Measurements from ENCODE around the gene RPL38.
A peak's percentile ranks its signal among the peaks of the same experiment; 100 is the strongest.

The RPL38 gene

DNA sequence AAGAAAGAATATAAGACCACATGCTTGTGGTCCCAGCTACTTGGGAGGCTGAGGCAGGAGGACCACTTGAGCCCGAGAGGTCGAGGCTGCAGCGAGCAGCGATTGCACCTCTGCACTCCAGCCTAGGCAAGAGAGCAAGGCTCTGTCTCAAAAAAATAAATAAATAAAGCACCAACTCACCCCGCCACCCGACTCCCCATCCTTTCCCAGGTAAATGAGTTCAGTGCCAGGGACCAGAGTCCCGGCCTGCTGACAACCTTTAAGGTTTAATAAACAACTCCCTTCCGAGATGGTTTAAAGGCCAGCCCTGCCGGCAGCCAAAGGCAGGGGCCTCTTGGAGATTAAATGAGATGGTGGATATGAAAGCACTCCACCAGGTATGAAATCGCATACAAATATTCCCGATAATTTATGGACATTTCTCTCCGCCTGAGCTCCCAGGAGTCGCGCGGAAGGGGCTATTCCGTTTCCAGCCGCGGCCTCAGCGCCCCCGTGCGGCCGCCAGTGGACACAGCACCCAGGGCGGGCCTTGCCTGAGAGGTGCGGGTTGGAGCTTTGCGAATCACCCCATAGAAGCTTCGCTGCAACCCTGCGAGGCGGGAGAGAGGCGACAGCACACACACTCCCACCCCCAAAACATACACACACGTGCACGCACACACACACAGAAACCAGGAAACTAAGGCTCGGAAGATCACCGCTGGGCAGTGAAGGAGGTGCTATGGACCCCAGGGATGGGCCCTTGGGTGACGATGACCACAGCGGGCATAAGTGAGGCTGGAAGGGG lies 4.0 kb upstream of the RPL38 start:
- H3K27ac ChIP-seq (replicated peaks) = no peak overlapping the region
- H3K27me3 ChIP-seq (ENCODE audit: insufficient read depth, poor library complexity, severe bottlenecking) = peaks cover 14% of the 10 kb centered on the region
- no peak for TF ChIP-seq GABPA (IDR thresholded peaks at IDR 0.05; ENCODE audit: low read depth)
- TF ChIP-seq, protein P1, sequence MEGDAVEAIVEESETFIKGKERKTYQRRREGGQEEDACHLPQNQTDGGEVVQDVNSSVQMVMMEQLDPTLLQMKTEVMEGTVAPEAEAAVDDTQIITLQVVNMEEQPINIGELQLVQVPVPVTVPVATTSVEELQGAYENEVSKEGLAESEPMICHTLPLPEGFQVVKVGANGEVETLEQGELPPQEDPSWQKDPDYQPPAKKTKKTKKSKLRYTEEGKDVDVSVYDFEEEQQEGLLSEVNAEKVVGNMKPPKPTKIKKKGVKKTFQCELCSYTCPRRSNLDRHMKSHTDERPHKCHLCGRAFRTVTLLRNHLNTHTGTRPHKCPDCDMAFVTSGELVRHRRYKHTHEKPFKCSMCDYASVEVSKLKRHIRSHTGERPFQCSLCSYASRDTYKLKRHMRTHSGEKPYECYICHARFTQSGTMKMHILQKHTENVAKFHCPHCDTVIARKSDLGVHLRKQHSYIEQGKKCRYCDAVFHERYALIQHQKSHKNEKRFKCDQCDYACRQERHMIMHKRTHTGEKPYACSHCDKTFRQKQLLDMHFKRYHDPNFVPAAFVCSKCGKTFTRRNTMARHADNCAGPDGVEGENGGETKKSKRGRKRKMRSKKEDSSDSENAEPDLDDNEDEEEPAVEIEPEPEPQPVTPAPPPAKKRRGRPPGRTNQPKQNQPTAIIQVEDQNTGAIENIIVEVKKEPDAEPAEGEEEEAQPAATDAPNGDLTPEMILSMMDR (IDR thresholded peaks at IDR 0.05; ENCODE audit: insufficient read depth, low read length) = peak; percentile 82
- H3K4me3 ChIP-seq (replicated peaks; ENCODE audit: insufficient read depth, low read length) = no peak overlapping the region
- DNase-seq (ENCODE audit: low read depth in 1 of 2, low spot score in 1 of 2) = peak in 1 of 2 experiments; percentile 50

DNA sequence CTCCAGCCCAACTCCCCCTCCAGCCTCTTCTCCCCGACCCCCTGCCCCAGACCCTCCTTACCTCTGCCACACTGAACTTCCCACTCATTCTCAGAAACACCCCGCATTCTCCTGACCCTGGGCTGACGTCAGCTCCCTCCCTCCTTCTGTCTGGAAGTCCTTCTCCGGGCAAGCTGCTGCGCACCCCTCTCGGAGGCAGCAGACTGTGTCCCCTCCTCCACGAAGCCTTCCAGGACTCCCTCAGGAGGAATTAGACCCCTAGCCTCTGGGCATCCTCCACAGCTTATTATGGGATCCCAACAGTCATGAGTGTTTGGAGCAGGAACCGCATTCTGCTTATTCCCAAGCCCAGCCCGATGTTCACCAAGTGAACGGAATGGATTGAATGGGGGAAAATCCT lies 3.4 kb upstream of the RPL38 start:
- TF ChIP-seq, protein P1 (IDR thresholded peaks at IDR 0.05; ENCODE audit: insufficient read depth, low read length) = no peak
- no peak for TF ChIP-seq POLR2AphosphoS5 (IDR thresholded peaks at IDR 0.05; ENCODE audit: low read depth)
- TF ChIP-seq SPI1 (IDR thresholded peaks at IDR 0.05; ENCODE audit: borderline replicate concordance, low read depth) = no peak
- no peak for TF ChIP-seq GABPA (IDR thresholded peaks at IDR 0.05; ENCODE audit: low read depth)
- TF ChIP-seq, protein P2, sequence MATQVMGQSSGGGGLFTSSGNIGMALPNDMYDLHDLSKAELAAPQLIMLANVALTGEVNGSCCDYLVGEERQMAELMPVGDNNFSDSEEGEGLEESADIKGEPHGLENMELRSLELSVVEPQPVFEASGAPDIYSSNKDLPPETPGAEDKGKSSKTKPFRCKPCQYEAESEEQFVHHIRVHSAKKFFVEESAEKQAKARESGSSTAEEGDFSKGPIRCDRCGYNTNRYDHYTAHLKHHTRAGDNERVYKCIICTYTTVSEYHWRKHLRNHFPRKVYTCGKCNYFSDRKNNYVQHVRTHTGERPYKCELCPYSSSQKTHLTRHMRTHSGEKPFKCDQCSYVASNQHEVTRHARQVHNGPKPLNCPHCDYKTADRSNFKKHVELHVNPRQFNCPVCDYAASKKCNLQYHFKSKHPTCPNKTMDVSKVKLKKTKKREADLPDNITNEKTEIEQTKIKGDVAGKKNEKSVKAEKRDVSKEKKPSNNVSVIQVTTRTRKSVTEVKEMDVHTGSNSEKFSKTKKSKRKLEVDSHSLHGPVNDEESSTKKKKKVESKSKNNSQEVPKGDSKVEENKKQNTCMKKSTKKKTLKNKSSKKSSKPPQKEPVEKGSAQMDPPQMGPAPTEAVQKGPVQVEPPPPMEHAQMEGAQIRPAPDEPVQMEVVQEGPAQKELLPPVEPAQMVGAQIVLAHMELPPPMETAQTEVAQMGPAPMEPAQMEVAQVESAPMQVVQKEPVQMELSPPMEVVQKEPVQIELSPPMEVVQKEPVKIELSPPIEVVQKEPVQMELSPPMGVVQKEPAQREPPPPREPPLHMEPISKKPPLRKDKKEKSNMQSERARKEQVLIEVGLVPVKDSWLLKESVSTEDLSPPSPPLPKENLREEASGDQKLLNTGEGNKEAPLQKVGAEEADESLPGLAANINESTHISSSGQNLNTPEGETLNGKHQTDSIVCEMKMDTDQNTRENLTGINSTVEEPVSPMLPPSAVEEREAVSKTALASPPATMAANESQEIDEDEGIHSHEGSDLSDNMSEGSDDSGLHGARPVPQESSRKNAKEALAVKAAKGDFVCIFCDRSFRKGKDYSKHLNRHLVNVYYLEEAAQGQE (IDR thresholded peaks at IDR 0.05; ENCODE audit: insufficient replicate concordance, low read depth) = no peak
- Histone ChIP-seq H3K27me3 (ENCODE audit: insufficient read depth, poor library complexity, severe bottlenecking) (peaks cover 11% of the 10 kb centered on the region), H3K27ac (replicated peaks) (no peak overlapping the region), H3K4me3 (replicated peaks; ENCODE audit: insufficient read depth, low read length) (no peak overlapping the region)
- no peak for DNase-seq (ENCODE audit: low read depth in 1 of 2, low spot score in 1 of 2)

DNA sequence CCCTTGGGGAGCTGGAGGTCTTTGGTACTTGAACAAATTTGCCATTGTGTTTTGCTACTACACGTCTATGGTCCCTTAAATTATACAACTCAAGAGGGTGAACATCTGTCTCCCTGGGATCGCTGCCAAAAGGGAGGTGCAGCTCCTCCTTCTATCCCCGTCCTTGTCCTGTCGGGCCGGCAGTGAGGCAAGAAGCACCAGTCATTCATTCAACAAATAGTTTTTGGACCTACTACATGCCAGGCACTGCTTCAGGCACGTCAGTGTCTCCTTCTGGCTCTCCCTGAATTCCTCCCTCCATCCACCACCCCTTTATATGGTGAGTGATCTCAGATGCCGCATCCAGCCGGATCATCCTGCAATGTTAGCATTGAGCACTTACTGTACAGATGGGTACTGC lies 2.2 kb upstream of the RPL38 start:
- Histone ChIP-seq H3K4me3 (replicated peaks; ENCODE audit: insufficient read depth, low read length) (no peak overlapping the region), H3K27ac (replicated peaks) (no peak overlapping the region), H3K27me3 (ENCODE audit: insufficient read depth, poor library complexity, severe bottlenecking) (peaks cover 11% of the 10 kb centered on the region)
- TF ChIP-seq, protein P1 (IDR thresholded peaks at IDR 0.05; ENCODE audit: insufficient read depth, low read length) = no peak
- no peak for TF ChIP-seq GABPA (IDR thresholded peaks at IDR 0.05; ENCODE audit: low read depth)
- no peak for TF ChIP-seq SPI1 (IDR thresholded peaks at IDR 0.05; ENCODE audit: borderline replicate concordance, low read depth)
- no peak for TF ChIP-seq POLR2AphosphoS5 (IDR thresholded peaks at IDR 0.05; ENCODE audit: low read depth)
- TF ChIP-seq, protein P2 (IDR thresholded peaks at IDR 0.05; ENCODE audit: insufficient replicate concordance, low read depth) = no peak
- no peak for DNase-seq (ENCODE audit: low read depth in 1 of 2, low spot score in 1 of 2)

DNA sequence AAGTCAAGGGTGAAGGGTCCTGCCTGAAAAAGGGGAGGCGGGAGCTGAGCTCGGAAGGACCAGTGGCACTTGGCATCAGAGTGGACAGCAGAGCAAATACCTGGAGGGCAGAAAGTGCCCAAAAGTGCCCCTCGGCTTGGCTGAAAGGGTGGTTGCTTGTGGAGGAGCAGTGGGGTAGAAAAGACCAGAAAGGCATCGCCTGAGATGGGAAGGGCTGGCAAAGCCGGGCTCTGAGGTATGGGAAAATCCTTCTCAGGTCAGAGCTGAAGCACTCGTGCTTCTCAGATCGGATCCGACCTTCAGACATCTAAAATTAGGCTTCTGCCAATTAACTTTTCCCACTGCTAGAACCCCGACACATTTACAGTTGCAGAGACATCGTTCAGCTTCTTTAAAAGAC lies 1.5 kb upstream of the RPL38 start:
- Histone ChIP-seq H3K27me3 (ENCODE audit: insufficient read depth, poor library complexity, severe bottlenecking) (peaks cover 11% of the 10 kb centered on the region), H3K27ac (replicated peaks) (no peak overlapping the region), H3K4me3 (replicated peaks; ENCODE audit: insufficient read depth, low read length) (no peak overlapping the region)
- no peak for TF ChIP-seq GABPA (IDR thresholded peaks at IDR 0.05; ENCODE audit: low read depth)
- TF ChIP-seq, protein P2 (IDR thresholded peaks at IDR 0.05; ENCODE audit: insufficient replicate concordance, low read depth) = no peak
- no peak for TF ChIP-seq POLR2AphosphoS5 (IDR thresholded peaks at IDR 0.05; ENCODE audit: low read depth)
- TF ChIP-seq SPI1 (IDR thresholded peaks at IDR 0.05; ENCODE audit: borderline replicate concordance, low read depth) = no peak
- TF ChIP-seq, protein P1 (IDR thresholded peaks at IDR 0.05; ENCODE audit: insufficient read depth, low read length) = no peak
- no peak for DNase-seq (ENCODE audit: low read depth in 1 of 2, low spot score in 1 of 2)

Measured in HL-60 (cell line).